GM21825 (cell line): ENCODE data around the gene LILRA5.
"Not testable (repeated sequence)": the region's sequence is repeated elsewhere in the genome, so short reads cannot be mapped to it uniquely, and the experiment has no call there.

ENCODE experiments used
- ATAC-seq: cut with Tn5 transposase; IDR thresholded peaks from one replicate; pipeline ENCODE4 v1.9.1; 2021; ENCODE audit warnings: mild to moderate bottlenecking, moderate library complexity; ENCODE audit not compliant: unreplicated experiment

The LILRA5 gene

DNA sequence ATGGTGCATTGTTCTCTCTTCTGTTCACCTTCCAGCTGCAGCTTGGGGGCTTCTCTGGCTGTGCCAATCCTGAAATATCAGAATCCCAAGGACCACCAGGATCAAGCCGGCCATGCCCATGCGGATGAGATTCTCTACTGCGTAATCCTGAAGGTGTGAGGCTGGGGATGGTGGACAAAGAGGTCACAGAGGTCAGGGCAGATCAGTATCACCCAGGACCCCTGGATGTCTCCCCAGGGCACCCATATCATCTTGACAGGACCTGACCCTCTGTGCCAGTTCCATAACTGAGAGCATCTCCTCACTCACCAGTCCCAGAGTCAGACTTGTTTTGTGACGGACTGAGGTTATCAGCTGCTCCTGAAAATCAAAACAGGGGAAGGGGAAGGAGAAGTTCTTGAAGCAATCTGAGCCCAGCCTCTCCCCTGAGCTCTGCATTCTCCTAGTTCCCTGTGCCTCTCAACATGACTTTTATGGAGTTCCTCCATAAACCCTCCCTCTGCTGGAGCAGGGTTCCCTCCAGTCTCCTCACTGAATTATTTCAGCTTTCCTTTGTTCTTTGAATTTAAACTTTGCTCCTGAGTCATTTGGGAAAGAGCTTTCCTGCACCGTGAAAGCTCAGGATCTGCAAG, 5.5 kb downstream of the LILRA5 start:
- ATAC-seq = no peak

DNA sequence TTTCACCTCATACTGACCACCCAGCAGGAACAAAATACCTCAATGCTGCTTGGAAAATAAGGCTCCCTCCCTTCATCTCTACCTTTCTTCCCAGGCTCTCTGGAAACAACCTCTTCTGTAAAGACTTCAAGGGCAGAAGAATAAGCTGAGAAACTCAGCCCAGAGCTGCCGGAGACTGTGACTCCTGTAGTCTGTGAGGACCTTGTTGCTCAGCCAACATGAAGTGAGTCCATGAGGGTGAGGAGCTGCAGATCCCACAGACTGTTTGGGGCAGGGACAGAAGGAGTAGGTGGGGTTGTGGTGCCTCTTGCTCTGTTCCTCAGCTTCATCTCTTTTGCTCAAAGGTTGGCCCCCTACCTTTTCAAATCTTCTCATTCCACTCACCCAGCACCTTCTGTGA, 7.8 kb downstream of the LILRA5 start:
- no peak for ATAC-seq

DNA sequence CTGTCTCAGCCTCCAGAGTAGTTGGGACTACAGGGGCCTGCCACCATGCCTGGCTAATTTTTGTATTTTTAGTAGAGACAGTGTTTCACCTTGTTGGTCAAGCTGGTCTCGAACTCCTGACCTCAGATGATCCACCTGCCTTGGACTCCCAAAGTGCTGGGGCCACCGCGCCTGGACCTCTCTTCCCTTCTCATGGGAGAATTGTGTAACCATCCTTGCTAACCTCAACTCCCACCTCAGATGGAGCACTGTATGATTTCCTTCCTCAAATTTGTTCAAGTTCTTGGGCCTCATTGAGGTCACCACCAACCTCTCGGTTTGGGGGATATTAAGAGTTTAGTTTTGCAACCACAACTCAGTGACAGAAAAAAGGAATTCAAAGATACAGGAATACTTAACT, 10.7 kb downstream of the LILRA5 start:
- ATAC-seq = no peak

DNA sequence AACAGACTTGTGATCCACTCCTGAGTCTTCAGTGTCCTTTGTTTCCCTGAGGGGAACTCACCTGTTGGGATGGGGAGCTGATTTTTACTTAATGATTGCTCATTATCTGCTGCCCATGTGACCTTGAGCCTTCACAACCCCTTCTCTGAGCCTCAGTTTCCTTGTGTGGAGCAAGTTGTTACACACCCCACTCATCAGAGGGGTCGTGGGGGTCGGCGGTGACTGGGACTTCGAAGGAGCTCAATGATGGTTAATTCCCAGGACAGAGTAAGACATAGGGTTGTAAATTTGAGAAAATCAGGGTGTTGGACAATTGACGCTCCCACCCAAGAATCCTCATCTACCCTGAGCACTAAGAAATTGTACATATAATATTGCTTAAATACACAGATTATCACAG, 13.5 kb downstream of the LILRA5 start:
- ATAC-seq = no peak

DNA sequence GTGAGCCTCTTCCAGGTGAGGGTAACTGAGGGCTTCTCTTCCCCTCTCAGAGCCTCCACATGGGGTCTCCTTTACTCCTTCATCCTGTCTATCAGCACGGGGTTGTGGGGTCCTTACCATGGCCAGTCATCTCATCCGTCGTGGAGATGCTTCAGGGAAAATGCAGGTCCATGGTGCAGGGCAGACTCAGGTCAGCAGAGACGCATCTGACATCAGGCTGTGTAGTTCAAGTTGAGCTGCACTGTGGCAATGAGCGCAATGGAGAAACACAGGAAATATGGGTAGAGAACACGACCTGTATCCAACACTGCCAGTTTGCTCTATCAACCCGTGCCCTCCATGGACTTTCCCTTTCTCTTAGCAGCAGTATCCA, 13.9 kb downstream of the LILRA5 start:
- ATAC-seq = no peak

DNA sequence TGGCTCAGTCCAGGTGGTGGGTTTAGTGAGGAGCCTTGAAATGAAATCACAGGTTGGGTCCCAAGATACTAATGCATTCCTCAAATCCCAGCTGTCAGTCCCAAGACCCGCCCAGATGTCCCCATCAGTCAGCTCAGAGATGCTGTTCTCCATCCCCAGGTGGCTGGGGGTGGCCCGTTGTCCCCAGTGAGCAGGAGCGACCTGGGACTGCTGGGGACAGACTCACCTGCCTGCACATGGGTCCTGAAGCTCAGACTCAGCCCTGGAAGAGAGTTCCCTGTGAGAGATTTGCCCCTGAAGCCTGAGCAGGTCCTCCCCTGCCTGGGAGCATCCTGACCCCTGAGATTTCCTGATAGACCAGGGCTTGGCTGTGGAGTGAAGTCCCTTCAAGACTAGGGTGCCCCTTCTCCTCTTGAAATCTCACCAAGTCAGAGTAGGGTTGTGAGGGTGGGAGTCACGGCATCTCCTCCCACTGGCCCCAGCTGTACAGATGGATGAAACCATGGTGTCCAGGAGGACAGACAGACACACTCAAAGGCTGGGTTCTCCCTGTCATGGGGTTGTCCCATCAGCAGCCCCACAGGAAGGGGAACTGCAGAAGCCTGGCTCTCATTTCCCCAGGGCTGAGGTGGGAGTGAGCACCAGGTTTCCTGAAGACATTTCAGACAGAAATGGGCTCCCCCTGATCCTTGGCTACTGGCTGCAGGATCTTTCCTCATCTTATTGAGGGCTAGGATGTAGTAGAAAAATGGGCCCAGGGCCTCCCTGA, 14.4 kb downstream of the LILRA5 start:
- no peak for ATAC-seq

DNA sequence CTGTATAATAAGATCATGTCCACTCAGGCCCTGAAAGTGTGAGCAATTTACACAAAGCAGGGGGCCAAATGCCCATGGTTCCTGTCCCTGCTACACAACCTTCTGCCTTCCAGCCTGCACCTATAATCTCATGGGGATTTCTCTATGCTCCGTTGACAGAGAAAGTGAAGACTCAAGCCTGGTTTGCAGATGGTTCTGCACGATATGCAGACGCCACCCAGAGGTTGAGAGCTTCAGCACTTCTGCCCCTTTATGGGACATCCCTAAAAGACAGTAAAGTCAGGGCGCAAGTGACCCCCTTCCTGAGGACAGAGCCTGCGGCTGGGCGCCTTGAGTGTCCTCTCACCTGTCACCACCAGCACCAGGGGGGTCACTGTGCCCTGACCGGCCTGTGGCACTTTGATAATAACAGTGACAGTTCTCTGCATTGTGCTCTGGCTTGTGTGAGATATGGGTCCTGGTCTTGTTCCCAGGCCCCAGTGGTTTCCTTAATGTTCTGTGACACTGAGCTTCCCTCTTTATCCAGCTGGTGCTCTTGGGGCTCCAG, 15.1 kb downstream of the LILRA5 start:
- ATAC-seq = no peak

DNA sequence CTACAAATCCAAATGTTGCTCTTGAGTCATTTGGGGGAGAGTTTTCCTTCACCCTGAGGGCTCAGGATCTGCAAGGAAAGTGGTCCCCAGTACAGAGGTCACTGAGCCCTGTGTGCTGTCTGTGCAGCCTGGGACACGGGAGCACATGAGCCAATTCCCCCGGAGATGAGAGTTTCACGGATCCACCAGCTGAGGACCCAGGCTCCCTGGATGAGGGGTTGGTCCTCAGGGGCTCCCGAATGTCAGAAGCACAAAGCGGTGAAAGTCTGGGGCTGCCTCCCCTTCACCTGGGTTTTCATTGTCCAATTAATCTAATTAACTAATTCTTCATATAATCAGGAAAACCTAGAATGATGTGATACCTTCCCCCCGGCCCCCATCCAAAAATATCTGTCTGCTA, 18.4 kb downstream of the LILRA5 start:
- no peak for ATAC-seq

DNA sequence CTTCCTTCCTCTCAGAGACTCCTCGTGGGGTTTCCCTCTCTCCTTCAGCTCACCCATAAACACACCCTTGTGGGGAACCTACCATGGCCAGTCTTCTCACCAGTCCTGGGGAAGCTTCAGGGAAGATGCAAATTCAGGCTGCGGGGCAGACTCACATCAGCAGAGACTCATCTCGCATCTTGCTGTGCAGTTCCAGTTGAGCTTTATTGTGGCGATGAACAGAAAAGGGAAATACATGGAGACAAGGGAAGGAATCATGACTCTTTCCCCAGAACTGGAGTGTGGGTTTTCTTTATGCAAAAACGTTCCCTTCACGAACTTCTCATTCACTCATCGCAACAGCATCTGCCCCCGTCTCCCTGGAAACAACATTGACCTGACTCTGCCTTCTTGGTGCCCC, 23.8 kb downstream of the LILRA5 start:
- ATAC-seq = not testable (repeated sequence)

DNA sequence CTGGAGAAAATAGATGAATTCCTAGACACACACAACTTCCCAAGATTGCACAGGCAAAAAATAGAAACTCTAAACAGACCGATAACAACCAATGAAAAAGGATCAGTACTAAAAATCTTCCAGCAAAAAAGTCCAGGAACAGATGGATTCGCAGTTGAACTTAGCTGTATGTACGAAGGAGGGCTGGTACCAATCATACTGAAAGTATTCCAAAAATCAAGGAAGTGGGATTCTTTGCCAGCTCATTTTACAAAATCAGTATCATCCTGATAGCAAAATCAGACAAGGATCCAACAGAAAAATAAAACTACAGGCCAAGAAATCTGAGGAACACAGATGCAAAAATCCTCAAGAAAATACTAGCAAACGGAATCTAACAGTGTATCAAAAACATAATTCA, 25.5 kb downstream of the LILRA5 start:
- no peak for ATAC-seq

DNA sequence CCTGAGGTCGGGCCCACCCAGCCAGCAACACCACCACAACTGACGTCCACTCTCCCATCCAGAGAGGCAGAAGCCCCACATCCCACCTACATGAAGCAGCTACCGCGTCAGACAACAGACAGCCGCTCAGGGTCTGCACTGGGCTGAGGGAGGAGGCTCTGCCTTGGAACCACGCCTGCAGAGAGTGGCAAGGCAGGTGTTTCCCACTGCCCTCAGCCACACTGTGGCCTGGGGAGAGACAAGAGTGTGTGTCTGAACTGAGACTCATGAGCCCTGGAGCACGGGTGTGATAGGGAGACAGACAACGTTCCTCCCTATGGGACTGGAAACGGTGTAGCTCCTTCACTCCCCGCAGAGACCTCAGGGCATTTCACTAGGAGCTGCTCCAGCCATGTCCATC, 26.7 kb downstream of the LILRA5 start:
- ATAC-seq = not testable (repeated sequence)

DNA sequence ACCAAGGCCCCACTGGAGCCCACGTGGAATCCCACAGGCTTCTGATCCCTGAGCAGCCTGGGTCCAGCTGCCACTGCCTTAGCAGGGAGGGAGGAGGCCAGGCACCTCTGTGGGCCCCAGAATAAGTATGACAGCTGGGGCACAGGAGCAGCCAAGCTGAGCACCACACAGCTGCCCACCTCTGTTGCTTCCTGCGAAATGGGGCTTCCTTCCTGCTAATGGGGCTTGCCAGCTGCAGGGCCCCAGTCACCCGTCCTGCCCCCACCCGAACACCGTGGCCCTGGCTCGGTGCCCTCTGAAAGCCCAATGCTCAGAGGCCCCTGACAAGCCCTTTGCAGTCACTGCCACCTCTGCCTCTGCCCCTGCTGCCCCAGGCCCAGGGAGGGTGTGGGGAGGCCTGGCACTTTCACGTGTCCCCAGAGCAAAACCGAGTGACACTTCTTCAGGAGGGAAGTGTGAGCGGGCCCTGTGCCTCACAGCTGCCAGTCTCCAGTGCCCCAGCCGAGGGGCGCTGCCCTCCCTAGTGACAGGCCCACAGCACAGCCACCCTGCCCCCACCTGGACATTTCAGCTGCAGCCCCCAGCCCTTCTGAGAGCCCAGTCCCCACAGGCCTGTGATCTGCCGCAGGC, 27.4 kb downstream of the LILRA5 start:
- peak; percentile 45 for ATAC-seq

DNA sequence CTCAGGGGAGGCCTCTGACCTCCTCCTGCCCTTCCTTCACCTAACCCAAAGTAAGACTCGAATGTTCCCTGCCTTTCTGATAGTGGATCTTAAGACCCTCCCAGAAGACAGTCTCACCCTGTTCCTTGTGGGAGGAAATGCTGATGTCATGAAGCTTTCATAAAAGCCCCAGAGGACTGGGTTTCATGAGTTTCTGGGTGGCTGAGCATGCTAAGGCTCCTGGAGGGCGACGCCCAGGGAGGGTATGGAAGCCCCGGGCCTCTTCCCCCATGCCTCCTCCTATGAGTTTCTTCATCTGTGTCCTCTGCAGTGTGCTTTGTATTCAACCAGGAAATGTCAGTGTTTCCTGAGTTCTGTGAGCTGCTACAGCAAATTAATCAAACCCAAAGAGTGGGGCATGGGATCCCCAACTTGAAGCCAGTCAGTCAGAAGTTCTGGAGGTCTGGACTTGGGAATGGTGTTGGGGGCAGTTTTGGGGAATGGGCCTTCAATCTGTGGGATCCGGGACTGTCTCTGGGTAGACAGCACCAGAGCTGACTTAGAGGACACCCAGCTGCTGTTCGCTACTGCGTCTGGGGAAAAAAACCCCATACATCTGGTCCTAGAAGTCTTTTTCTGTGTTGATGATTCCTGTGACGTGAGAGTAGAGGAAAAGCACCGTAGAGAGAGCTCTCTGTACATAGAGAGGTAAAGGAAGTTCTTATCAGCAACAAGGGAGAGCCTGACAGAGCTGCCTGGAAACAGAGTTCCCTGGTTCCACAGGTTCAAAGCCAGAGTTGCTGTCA, 30.1 kb downstream of the LILRA5 start:
- no peak for ATAC-seq

DNA sequence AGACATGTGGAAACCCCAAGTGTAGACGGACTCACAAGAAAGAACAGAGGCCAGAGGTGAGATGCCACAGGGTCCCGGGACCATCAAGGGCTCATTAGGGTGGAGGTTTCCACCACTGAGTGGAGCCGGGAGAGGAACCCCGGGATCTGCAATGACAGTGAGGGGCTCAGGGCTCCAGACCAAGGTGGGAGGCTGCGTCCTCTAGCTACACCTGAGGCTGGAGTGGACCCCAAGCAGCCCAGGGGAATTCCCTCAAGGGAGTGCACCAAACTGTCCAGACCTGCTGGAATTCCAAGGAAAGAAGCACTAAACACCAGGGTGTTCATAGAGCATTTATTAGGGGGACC, 31.3 kb downstream of the LILRA5 start:
- ATAC-seq = not testable (repeated sequence)

DNA sequence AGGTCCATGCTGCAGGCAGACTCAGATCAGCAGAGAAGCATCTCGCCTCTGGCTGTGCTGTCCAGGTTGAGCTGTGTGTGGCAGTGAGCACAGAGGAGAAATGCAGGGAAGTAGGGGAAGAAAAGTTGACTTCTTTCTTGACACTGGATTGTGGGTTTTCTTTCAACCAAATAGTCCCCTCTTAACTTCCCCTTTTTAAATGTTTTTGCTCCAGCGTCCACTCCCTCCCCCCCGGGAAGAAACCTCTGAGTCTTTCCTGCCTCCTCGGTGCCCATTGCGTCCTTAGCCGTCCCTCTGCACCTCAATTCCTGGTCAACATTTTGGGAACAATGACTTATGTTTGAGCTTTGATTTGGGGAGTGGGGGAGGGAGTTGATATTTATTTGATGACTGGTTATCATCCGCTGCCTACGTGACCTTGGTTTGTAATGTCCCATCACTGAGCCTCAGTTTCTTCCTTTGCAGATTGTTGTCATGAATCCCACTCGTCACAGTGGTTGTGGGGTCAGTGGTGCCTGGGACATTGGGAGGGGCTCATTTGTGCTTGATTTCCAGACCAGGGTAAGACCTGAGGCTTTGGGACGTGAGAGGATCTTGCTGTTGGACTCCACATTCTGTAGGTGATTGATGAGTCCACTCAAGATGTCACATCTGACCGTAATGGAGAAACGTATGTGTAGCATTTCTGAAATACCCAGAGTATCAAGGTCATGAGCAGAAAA, 31.8 kb downstream of the LILRA5 start, which contains the start of gene LILRB2:
Gene LILRB2 (minus strand): TSS at position 104 of the 722 bp plus-strand sequence. CDS start 614 bp downstream, outside the sequence.
- ATAC-seq = no peak

DNA sequence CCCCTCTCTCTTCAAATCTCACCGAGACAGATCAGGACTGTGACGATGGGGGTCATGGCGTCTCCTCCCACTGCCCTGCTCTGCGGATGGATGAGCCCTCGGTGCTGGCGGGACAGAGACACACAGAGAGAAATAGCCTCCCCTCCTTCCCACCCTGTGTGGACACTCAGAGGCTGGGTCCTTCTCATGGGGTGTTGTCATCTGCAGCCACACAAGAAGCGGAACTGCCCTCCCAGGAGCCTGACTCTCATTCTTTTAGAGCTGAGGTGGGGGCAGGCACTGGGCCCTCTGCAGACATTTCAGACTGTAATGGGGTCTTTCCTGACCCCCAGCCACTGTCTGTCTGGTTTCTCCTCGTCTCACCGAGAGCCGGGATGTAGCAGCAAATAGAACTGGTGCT, 32.5 kb downstream of the LILRA5 start:
- not testable (repeated sequence) for ATAC-seq

DNA sequence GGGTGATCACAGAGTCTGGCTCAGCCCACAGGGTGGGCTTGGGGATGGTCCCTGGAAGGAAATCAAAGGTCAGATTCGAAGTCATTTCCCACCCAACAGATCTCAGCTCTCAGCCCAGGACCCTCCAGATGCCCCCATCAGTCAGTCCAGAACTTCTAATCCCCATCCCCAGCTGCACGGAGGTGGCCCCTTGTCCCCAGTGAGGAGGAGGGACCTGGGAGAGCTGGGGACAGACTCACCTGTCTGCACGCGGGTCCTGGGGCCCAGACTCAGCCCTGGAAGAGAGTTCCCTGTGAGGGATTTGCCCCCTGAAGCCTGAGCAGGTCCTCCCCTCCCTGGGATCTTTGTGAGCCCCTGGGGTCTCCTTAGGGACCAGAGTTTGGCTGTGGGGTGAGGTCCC, 32.9 kb downstream of the LILRA5 start:
- not testable (repeated sequence) for ATAC-seq

DNA sequence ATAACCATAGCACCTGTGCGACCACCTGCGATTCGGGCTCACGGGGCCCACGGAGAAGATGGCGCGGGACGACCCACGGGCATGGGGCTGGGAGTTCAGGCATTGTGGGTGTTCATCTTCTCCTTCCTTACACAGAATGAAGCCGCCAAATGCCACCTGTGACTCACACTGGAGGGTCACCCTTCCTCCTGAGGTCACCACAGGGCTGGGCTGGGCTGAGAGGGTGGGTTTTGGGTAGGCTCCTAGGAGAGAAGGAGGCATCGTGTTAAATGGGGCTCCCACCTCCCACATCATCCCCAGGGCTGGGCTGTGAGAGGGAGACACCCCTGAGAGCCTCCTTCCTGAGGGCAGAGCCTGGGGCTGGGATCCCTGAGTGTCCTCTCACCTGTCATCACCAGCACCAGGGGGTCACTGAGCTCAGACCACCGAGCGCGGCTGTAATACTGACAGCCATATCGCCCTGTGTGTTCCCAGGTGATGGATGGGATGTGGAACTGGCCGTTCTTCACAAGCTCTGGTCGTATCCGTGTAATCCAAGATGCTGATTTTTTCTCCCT, 33.5 kb downstream of the LILRA5 start:
- ATAC-seq = no peak

DNA sequence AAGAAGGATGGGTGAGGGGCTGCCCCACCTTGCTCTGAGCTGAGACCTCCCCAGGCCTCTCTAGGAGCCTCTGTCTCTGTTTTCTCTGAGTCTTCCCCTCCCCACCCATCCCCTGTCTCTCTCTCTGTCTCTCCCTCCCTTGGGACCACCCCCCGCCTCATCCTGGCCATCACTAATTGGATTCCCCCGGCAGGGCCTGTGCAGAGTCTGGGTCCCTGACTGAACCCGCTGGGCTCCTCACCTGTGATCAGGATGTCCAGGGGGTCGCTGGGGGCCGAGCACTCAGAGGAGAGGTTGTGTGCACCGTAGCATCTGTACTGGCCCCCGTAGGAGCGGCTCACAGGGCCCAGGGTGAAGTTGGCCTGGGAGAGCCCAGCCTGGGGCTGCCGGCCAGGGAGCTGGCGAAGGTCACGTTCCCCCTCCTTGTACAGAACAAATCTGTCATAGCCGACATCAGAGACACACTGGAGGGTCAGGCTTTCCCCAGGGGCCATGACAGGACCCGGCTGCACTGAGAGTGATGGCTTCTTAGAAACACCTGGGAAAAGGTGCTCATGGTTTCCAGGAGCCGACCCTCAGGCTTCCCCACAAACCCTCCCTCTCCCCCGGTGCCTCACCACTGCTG, 34.3 kb downstream of the LILRA5 start:
- ATAC-seq = not testable (repeated sequence)

DNA sequence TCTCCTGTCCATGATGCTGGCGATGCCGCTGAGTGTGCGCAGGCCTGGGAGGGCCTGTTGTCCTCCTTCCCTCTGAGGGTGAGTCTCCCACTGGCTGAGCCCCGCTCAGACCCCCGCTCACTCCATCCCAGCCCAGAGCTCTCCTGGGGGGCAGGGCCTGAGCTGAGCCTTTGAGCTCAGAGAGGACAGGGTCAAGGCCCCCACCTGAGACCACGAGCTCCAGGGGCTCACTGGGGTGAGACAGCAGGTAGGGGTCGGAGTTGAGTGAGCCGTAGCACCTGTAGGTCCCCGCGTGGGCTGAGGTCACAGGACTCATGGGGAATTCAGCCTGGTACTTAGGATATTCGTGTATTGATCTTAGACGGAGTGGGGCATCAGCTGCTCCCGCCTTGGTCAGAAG, 34.9 kb downstream of the LILRA5 start:
- ATAC-seq = not testable (repeated sequence)
